Measurements from ENCODE around the gene SP2.

SP2 gene

DNA sequence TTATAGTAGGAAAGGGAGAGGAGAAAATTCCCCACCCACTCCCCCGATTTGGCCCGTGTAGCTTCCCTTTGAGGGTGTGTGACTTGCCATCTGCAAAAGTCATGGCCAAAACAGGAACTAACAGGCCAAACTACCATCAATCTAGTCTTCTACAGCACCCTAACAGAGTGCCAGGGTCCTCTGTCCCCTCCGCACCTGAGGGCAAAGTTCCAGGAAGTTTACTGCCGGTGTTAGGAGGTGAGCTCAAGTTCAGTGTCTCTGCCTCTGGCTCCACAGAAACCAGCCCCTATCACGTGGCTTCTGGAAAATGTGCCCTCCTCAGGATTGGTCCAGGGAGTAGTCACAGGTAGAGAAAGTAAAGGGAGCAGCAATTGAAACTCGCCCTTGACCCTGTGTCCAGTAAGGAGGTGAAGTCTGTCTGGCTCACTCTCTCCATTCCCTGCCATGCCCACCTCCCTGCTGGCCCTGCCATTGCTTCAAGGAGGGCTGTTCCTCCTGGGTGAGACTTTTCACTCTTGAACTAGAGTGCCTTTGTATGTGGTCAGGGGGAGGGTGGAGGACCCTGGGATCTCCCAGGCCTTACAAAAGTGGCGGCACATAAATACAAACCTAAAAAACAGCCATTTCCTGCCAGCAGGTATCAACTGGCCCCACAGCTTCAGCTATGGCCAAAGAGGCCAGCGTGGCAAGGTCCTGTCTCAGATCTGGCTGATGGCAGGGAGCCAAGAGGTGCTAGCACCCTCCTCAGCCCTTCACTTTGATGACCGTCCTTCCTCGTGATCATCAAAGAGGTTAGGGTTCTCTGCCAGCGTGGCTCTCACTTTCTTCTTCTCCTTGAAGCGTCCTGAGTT lies 56.4 kb downstream of the SP2 start:
- no peak for DNase-seq

GRCh38 chr17:47953909-47954308 lies 57.9 kb downstream of the SP2 start:
- no peak for DNase-seq

GRCh38 chr17:47955497-47956461 lies 59.7 kb downstream of the SP2 start:
- peak; percentile 18 for DNase-seq

DNA sequence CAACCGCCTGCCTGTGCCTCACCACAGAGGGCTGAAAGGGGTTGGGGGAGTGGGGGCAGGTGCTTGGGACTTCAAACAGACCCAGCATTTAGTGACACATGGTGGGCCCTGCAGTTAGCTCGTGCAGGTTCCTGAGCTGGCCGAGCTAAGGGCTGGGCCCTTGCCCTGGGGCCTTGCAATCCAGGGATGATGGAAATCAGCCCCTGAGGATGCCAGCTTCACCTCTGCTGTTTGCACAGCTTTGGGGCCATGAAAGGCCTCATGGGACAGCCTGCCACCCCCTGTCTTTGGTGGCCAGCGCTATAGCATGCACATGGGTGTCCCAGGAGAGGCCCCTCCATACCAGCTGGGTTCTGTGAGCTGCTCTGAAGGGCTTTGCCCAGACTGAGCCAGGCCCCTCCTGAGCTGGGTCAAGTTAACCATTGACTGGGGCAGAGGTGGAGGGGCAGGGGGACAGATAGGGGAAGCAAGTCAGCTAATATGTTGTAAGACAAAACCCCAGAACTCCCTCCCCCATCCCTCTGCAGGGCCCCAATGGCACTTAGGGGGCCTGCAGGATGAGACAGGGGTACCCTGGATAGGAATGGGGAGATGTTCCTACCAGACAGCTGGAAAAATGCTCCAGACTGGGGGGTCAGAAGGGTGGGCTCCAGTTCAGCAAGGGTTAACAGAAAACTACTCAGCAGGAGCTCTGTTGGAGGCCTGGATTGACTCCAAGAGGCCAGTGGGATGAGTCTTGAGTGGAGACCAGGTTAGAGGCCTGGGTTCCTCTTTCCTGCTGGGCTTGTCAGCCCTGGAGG lies 61.0 kb downstream of the SP2 start:
- peak; percentile 87 for DNase-seq

GRCh38 chr17:47957591-47958490 lies 61.8 kb downstream of the SP2 start, which contains the start of gene PRR15L:
Gene PRR15L (minus strand): TSS chr17:47957883. CDS start chr17:47953234, 4,649 bp downstream.
- peak; percentile 99 for DNase-seq

- peak; percentile 97 for DNase-seq
Measured at GRCh38 chr17:47959825-47960655, 64.0 kb downstream of the SP2 start.

- DNase-seq, result no peak
Measured at GRCh38 chr17:47961406-47961805, 65.4 kb downstream of the SP2 start.

GRCh38 chr17:47962901-47963300 lies 66.9 kb downstream of the SP2 start:
- DNase-seq, result no peak

- no peak for DNase-seq
Measured at GRCh38 chr17:47964856-47965255, 68.8 kb downstream of the SP2 start.

DNA sequence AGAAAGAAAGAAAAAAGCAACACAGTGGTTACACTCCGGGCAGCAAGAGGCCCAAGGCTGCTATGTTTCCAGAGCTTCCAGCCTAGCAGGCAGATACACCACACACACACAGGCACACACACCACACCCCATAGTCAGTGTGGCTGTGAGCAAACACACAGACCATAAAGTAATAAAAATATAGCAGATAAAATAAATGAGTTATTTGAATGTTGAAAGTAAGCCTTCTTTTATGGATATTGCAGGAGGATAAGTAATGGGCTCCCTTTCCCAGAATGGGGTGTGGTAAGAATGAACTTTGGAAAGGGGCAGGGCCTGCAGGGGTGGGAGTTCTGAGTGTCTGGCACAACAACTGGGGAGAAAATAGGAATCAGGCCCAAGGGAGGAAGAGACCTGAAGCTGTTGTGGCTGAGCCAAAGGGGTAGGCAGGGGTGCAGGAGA lies 70.1 kb downstream of the SP2 start:
- no peak for DNase-seq

DNA sequence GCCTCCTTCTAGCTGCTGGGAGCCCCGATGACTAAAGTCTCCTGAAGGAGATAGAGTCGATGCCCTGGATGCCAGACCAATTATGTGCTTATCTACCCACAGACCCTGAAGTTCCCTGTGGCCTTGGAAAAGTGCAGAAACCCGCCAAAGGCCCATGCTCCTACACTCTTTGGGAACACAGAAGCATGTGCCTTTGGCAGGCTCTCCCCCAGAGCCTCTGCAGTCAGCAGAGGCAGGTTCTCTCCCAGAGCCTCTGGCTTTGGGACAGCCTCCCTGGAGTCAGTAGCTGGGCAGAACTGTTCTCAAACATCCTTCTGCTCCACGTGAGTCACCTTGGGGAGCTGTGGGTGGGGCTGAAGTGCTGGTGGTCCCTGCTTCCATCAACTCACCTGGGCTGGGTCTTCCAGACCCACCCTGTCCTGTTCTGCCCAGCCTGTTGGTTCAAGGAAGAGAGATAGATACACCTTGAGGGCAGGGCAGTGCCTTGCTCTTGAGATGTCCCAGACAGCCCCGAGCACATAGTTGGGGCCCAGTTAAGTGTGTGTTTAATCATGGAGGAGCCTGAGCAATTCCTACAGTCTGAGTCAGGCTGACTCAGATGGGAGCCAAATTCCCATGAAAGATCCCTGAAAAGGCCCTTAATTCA lies 71.7 kb downstream of the SP2 start:
- DNase-seq, result no peak

DNA sequence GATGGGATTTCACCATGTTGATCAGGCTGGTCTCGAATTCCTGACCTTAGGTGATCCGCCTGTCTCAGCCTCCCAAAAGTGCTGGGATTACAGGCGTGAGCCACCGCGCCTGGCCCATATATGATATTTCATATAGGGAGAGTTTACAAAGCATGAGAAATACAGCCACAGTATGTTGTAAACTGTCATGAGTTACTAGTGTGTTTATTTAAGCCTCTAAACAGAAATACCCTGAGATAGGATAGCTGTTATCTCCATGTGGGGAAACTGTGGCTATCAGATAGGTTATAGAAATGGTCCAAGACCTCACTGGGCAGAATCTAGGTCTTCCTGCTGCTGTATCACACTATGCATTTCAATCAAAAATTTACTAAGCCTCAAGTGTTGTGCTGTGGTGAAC lies 72.8 kb downstream of the SP2 start:
- DNase-seq, result no peak

GRCh38 chr17:47969930-47970724 lies 74.1 kb downstream of the SP2 start:
- DNase-seq, result no peak

DNA sequence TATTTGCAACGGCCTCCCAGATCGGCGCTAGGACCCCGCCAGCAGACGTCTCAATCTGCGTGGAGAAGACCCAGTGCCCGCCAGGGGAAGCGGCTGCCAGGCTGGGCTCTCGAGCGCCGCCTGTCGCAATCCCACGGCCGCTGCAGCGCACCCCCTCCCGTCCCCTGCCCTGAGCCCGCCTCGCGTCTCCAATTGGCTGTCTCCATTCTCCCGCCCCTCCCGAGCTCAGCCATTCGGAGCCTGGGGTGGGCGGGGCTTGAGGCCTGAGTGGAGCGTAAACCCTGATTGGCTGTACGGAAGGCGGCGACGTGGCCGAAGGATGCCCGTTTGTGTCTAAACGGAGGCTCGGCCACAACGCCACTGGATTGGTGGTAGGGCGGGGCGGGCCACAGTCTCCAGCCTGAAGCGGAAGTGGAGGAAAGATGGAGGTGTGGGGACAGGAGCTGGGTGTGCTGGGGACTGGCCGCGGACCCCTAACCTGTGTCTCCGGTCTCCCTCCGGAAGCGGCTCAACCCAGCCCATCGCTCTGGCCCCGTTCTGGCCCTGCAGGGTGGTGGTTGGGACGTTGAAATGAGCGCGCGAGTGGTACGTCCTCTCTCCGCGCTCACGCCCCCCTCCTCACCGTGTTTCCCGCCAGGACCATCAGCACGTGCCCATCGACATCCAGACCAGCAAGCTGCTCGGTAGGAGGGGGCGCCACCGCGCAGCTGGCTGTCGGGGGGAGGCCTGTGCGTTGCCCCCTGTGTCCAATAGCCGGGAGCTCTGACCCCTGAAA lies 74.9 kb downstream of the SP2 start, which contains the start of gene CDK5RAP3:
TSS of gene CDK5RAP3 (plus strand) at position 389 of the 775 bp plus-strand sequence. CDS start at position 423, 34 bp downstream.
- DNase-seq, result peak; percentile 99

DNA sequence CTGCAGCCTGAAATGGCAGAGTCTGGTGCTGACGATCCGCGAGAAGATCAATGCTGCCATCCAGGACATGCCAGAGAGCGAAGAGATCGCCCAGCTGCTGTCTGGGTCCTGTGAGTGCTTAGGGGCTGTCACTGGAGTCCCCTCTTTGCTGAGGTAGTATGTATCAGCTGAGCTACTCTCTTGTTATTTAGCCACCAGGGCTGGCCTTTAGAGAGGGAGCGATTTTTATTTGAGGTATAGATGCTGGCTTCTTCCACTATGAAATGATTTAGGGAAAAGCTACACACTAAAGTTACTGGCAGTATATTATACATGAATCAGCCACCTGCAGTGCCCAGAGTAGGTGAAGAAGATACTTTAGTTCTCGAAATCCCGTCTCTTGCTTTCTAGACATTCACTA lies 77.5 kb downstream of the SP2 start:
- DNase-seq, result no peak

- DNase-seq, result no peak
Measured at GRCh38 chr17:47975189-47975822, 79.3 kb downstream of the SP2 start.

DNA sequence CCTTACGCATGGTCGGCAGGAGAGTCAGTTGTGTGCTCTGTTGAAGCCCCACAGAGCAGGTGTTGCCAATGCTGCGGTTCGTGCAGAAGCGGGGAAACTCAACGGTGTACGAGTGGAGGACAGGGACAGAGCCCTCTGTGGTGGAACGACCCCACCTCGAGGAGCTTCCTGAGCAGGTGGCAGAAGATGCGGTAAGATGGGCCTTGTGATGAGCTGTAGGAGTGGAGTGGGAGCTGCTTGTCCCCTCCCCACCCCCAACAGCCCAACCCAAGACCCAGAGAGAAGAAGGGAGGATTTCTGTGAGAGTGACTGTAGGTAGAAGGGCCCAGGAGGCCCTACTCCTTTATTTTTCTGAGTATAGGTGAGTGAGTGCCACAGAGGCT lies 79.8 kb downstream of the SP2 start:
- no peak for DNase-seq

DNA sequence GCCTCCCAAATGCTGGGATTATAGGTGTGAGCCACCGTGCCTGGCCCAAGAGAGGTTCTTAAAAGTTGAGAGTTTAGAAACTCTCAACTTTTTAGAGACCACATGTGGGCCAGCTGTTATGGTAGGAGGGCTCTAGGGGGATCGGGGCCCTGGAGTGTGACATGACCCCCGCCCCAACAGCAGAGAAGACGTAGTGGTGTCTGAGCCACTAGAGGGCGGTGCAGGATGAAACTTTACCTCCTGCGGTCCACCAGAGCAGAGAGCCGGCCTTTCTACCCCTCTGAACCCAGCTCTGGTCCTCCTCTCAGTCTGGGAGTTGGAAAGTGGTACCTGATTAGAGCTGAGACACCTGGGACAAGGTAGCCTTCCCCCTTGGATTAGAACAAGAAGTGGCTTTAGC lies 82.3 kb downstream of the SP2 start:
- DNase-seq, result peak; percentile 67

Data from NCI-H146 (cell line).